Renal pelvis (tissue), 12 donors: ENCODE data around the gene PSME2. TPM values are rescaled to one million over a fixed set of nuclear protein-coding genes. Genes with fewer than 3 reads are reported as not detected.
A peak's percentile ranks its signal among the peaks of the same experiment; 100 is the strongest.

Experiments
- DNase-seq: peaks from one replicate; pipeline ENCODE4 v3.0.0-alpha.2; 2013
- long read RNA-seq, 16 experiments: transcript quantifications; one replicate each; lab custom pipeline, GENCODE V29; 2026
- polyA plus RNA-seq, 3 donors: library from polyadenylated mRNA; unstranded; fragments of 120-200 nt; gene quantifications; one replicate each; pipeline ENCODE4 v1.2.1, GENCODE V29; 2013; ENCODE audit not compliant: insufficient read length in 3 of 3

The PSME2 gene, protein sequence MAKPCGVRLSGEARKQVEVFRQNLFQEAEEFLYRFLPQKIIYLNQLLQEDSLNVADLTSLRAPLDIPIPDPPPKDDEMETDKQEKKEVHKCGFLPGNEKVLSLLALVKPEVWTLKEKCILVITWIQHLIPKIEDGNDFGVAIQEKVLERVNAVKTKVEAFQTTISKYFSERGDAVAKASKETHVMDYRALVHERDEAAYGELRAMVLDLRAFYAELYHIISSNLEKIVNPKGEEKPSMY
- 100 to 1,000 TPM; 145 to 164 (median 151) TPM for polyA plus RNA-seq
- long read RNA-seq, donor 1, transcript PSME2-201 (11 exons, 1,404 nt), result major isoform, 76 of 78 reads
- long read RNA-seq, donor 1, partial matches to known transcripts, result 0 of 78 reads
- long read RNA-seq, donor 1, other reads (novel, unspliced or antisense), result 0 of 78 reads
- long read RNA-seq, donor 2, transcript PSME2-201 (11 exons, 1,404 nt), result major isoform, 87 of 94 reads
- long read RNA-seq, donor 2, partial matches to known transcripts, result 0 of 94 reads
- long read RNA-seq, donor 2, other reads (novel, unspliced or antisense), result 0 of 94 reads
- long read RNA-seq, donor 3, transcript PSME2-201 (11 exons, 1,404 nt), result major isoform, 54 of 57 reads
- long read RNA-seq, donor 3, partial matches to known transcripts, result 0 of 57 reads
- long read RNA-seq, donor 3, other reads (novel, unspliced or antisense), result 0 of 57 reads
- long read RNA-seq, donor 4, transcript PSME2-205 (2 exons, 496 nt), result minor isoform, 7 of 134 reads
- long read RNA-seq, donor 4, transcript PSME2-201 (11 exons, 1,404 nt), result major isoform, 111 of 134 reads
- long read RNA-seq, donor 4, partial matches to known transcripts, result 6 of 134 reads
- long read RNA-seq, donor 4, other reads (novel, unspliced or antisense), result 6 of 134 reads
- long read RNA-seq, donor 5, transcript PSME2-201 (11 exons, 1,404 nt), result major isoform, 43 of 48 reads
- long read RNA-seq, donor 5, partial matches to known transcripts, result 0 of 48 reads
- long read RNA-seq, donor 5, other reads (novel, unspliced or antisense), result 0 of 48 reads
- long read RNA-seq, donor 6, transcript PSME2-201 (11 exons, 1,404 nt), result major isoform, 57 of 76 reads
- long read RNA-seq, donor 6, partial matches to known transcripts, result 15 of 76 reads
- long read RNA-seq, donor 6, other reads (novel, unspliced or antisense), result 0 of 76 reads
- long read RNA-seq, donor 7, transcript PSME2-201 (11 exons, 1,404 nt), result major isoform, 56 of 72 reads
- long read RNA-seq, donor 7, partial matches to known transcripts, result 5 of 72 reads
- long read RNA-seq, donor 7, other reads (novel, unspliced or antisense), result 0 of 72 reads
- long read RNA-seq, donor 8, transcript PSME2-201 (11 exons, 1,404 nt), result major isoform, 26 of 28 reads
- long read RNA-seq, donor 8, partial matches to known transcripts, result 0 of 28 reads
- long read RNA-seq, donor 8, other reads (novel, unspliced or antisense), result 0 of 28 reads
- long read RNA-seq, donor 9, transcript PSME2-201 (11 exons, 1,404 nt), result major isoform, 76 of 82 reads
- long read RNA-seq, donor 9, partial matches to known transcripts, result 0 of 82 reads
- long read RNA-seq, donor 9, other reads (novel, unspliced or antisense), result 0 of 82 reads
- long read RNA-seq, donor 10, transcript PSME2-201 (11 exons, 1,404 nt), result major isoform, 50 of 141 reads
- long read RNA-seq, donor 10, partial matches to known transcripts, result 78 of 141 reads
- long read RNA-seq, donor 10, other reads (novel, unspliced or antisense), result 6 of 141 reads
- long read RNA-seq, donor 11, transcript PSME2-201 (11 exons, 1,404 nt), result major isoform, 54 of 81 reads
- long read RNA-seq, donor 11, partial matches to known transcripts, result 13 of 81 reads
- long read RNA-seq, donor 11, other reads (novel, unspliced or antisense), result 7 of 81 reads
- long read RNA-seq, donor 12, transcript PSME2-205 (2 exons, 496 nt), result minor isoform, 5 of 86 reads
- long read RNA-seq, donor 12, transcript PSME2-201 (11 exons, 1,404 nt), result major isoform, 73 of 86 reads
- long read RNA-seq, donor 12, partial matches to known transcripts, result 5 of 86 reads
- long read RNA-seq, donor 12, other reads (novel, unspliced or antisense), result 0 of 86 reads
- long read RNA-seq, donor 13, transcript PSME2-201 (11 exons, 1,404 nt), result major isoform, 46 of 53 reads
- long read RNA-seq, donor 13, partial matches to known transcripts, result 0 of 53 reads
- long read RNA-seq, donor 13, other reads (novel, unspliced or antisense), result 0 of 53 reads
- long read RNA-seq, donor 14, result 0 reads
- long read RNA-seq, donor 15, result 0 reads
- long read RNA-seq, donor 16, transcript PSME2-201 (11 exons, 1,404 nt), result major isoform, 79 of 131 reads
- long read RNA-seq, donor 16, partial matches to known transcripts, result 38 of 131 reads
- long read RNA-seq, donor 16, other reads (novel, unspliced or antisense), result 10 of 131 reads

GRCh38 chr14:24146453-24146977, at the start of gene PSME2:
TSS of gene PSME2 (minus strand) at chr14:24146610. CDS start at chr14:24146581, 29 bp downstream.
- DNase-seq, result peak; percentile 98

- peak; percentile 89 for DNase-seq
These were observed 49.0 kb upstream of the PSME2 start, which contains the start of gene TM9SF1 for GRCh38 chr14:24195186-24196070. TSS of gene TM9SF1 (minus strand) at chr14:24195441. CDS start at chr14:24195019, 422 bp downstream.

DNA sequence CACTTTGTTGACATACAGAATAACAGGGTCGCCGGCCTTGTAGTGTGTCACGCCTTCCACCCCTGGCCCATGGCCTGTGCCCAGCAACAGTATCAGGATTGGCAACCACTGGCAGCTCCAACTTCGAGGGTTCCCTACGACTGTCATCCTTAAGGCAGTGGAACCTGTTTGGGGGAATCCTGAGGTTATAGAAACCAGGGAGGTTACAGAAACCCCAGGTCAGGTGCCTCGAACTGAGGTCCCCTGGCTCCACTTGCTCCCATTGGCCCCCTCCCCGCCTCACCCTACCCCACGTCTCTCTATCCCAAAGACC, 48.4 kb upstream of the PSME2 start:
- DNase-seq, result no peak

GRCh38 chr14:24194186-24194872, 47.9 kb upstream of the PSME2 start:
- DNase-seq, result no peak

DNA sequence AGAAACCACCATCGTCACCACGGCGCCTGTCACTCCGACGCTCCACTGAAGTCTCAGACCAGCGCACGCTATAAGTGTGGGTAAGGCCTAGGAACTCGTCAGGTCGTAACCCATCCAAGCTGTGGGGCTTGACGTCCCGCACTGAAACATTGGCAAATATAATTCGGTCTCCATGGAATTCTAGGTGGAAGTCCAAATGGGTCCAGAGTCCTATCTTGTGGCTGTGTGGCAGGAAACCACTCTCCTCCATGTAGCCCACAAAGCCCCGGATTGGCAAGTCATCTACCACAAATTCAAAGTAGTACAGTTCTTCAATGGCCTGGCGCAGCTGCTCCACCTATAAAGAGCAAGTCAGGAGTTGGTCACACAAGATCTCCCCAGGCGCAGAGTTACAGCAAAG, 46.5 kb upstream of the PSME2 start:
- DNase-seq, result no peak

- no peak for DNase-seq
These were observed 44.0 kb upstream of the PSME2 start for GRCh38 chr14:24190416-24190815.

- no peak for DNase-seq
These were observed 43.0 kb upstream of the PSME2 start for GRCh38 chr14:24189460-24189859.

DNA sequence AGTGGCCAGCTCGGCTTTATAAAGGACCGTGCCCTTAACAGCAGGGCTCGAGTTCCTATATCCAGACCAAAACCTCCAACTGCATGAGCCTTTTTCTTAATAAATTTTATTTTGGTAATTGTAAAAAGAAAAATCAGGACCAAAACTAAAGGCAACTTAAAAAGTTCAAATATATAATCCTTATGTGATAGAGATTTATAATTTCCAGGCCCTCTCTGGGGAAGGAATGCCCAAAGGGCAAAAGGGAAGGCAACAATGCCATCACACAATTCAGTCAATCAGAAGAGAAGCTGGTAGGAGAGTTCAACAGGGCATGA, 42.6 kb upstream of the PSME2 start:
- no peak for DNase-seq

GRCh38 chr14:24188251-24189058, 42.0 kb upstream of the PSME2 start, which contains the start of gene IPO4:
TSS of gene IPO4 (minus strand) at chr14:24188816. CDS start at chr14:24188787, 29 bp downstream.
- DNase-seq, result peak; percentile 97

DNA sequence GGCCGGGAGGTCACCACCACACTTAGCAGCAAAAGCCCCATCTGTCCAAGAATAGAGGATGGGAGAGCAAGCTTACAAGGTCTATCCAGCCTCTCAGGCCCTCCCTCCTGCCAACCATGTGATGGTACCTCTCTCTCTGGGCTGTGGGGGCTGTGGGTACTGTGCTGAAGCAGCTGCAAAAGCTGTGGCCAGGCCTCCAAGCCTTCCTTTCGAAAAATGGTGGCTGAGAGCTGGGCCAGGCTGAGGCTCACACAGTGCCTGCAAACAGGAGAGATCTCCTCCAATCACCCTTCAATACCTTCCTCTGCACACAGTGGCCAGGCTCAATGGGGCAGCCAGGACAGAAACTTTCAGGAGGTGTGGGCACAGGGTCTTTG, 41.1 kb upstream of the PSME2 start:
- no peak for DNase-seq

DNA sequence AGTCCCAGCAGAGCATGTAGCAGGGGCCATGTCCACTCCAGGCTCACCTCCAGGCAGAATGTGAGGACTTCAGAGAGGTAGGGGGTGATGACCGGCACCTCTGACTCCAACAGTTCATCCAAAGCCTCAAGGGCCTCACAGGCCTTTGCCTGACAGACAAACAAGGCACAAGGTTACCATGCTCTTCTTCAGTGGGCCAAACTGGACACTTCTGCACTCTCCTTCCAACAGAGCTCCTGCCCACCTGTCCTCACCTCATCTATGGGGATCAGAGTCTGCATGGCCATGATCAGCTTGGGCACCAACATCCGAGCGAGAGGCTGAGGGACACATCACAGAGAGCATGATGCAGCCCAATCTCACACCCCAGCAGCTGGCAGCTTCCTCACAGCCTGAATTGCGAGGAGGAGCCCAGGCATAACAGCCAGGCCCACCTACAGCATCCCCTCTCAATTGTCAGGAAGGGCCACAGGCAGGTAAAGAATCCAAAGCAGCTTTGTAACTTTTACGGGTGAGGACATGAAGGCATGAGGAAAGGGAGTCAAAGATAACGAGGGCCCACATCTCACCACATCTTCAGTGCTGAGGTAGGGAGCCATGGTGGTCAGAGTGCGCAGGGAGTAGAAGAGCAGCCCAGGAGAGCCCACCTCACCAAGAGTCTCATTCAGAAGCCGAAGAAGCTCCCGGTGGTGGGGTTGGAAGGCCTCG, 40.6 kb upstream of the PSME2 start:
- DNase-seq, result no peak

GRCh38 chr14:24185741-24186140, 39.3 kb upstream of the PSME2 start:
- DNase-seq, result no peak

DNA sequence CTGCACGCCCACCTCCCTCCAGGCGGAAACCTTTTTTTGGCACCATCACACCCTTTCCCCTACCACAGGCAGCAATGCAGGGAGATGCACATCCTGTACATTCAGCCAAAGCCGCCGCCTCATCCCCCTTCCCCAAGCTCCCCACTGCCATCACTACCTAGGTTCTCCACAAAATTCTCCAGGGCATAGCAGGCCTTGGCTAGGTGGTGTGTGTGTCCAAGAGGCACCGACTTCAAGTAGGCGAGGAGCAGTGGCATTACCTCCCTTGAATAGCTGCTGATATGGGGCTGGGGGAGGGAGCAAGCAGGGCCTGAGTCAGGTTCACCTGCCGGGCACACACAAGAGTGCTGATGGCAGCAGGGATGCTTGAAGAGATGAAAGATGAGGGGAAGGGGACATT, 38.6 kb upstream of the PSME2 start:
- DNase-seq, result no peak

DNA sequence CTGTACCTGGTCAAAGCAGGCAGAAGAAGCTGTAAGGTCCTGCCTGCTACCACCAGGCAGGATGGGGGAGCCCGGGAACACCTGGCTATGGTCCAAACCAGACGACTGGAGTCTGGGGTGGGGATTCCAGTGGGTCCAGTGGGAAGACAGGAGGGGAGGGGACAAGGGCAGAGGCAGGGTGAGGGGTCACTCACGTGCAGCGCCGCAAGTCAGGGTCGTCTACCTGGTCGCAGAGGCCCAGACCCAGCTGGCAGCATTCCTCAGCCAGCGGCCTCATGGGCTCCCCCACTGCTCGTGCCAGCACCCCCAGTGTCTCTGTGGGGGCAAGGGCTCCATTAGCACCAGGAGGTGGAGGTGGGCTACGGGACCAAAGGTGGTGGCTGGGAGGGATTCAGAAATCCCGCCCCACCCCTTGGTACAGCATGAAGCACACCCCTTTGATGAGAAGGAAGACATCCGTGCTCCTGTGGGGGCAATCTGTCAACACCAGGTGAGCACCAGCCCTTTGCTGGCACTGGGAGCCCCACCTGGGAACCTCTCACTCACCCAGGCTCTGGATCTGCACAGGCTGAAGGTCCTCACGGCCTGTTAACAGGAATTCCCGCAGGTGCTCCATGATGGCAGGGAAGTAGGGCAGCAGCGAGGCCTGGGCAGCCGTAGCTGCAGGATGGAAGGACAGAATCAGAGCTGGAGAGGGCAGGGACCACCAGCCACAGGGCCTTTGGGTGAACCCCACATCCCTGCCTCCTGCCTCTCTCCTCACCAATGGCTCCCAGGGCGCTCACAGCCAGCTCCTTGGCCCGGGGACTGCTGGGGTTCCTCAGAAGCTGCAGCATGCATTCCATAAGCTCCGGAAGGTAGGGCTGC, 37.9 kb upstream of the PSME2 start:
- DNase-seq, result no peak

- no peak for DNase-seq
These were observed 36.6 kb upstream of the PSME2 start for GRCh38 chr14:24183014-24183481.
